ENCODE data around the gene OLIG1.

OLIG1 gene

GRCh38 chr21:33069994-33070743, at the start of gene OLIG1:
TSS of gene OLIG1 (plus strand) at chr21:33070141. CDS start at chr21:33070247, 106 bp downstream.
- DNase-seq (ENCODE audit: low spot score) = peak; percentile 82

DNA sequence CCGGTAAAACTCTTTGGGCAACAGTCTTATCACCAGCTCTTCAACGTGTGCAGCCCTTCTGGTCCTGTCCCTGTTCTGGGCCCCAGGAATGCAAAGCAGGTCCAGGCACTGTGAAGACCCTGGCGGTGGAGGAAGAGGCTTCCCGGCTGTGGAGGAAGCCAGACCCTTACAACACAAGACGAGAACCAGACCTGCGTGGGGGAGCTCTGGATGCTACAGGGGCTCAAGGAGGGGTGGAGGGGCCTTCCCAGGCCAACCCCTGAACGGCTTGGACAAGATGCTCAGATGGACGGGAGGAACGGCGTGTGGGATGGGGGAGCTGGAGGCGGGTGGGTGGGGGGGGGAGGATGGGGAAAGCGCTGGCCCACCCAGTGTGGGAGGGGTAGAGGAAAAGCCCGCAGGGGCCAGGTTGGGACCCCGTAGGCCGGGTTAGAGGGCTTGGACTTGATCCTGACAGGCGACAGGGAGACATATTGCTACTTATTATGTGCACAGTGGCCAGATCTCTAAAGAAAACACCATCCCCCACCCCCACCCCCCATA, 49.3 kb upstream of the OLIG1 start:
- DNase-seq (ENCODE audit: low spot score) = no peak

GRCh38 chr21:33021150-33021549, 48.8 kb upstream of the OLIG1 start:
- no peak for DNase-seq (ENCODE audit: low spot score)

- DNase-seq (ENCODE audit: low spot score) = no peak
These were observed 48.3 kb upstream of the OLIG1 start for GRCh38 chr21:33021667-33022066.

GRCh38 chr21:33022489-33022827, 47.5 kb upstream of the OLIG1 start:
- no peak for DNase-seq (ENCODE audit: low spot score)

DNA sequence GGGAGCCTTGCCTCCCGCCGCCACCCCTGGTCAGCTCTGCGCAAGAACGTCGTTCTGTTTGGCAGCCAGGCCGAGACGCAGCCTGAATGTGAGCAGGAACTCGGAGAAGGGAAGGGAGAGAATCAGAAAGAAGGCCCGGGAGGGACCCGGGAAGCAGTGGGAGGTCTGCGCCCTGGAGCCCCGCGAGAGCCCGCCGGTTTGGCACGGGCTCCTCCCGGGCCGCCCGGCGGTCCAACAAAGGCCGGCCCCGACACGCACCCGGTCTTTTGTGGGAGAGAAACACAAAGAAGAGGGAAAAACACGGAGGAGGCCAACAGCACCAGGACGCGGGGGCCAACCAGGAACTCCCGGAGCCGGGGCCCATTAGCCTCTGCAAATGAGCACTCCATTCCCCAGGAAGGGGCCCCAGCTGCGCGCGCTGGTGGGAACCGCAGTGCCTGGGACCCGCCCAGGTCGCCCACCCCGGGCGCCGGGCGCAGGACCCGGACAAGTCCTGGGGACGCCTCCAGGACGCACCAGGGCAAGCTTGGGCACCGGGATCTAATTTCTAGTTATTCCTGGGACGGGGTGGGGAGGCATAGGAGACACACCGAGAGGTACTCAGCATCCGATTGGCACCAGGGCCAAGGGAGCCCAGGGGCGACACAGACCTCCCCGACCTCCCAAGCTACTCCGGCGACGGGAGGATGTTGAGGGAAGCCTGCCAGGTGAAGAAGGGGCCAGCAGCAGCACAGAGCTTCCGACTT, 46.9 kb upstream of the OLIG1 start:
- DNase-seq (ENCODE audit: low spot score) = no peak

GRCh38 chr21:33023574-33024200, 46.3 kb upstream of the OLIG1 start:
- peak; percentile 22 for DNase-seq (ENCODE audit: low spot score)

DNA sequence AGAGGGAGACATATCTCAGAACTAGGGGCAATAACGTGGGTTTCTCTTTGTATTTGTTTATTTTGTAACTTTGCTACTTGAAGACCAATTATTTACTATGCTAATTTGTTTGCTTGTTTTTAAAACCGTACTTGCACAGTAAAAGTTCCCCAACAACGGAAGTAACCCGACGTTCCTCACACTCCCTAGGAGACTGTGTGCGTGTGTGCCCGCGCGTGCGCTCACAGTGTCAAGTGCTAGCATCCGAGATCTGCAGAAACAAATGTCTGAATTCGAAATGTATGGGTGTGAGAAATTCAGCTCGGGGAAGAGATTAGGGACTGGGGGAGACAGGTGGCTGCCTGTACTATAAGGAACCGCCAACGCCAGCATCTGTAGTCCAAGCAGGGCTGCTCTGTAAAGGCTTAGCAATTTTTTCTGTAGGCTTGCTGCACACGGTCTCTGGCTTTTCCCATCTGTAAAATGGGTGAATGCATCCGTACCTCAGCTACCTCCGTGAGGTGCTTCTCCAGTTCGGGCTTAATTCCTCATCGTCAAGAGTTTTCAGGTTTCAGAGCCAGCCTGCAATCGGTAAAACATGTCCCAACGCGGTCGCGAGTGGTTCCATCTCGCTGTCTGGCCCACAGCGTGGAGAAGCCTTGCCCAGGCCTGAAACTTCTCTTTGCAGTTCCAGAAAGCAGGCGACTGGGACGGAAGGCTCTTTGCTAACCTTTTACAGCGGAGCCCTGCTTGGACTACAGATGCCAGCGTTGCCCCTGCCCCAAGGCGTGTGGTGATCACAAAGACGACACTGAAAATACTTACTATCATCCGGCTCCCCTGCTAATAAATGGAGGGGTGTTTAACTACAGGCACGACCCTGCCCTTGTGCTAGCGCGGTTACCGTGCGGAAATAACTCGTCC, 45.5 kb upstream of the OLIG1 start:
- no peak for DNase-seq (ENCODE audit: low spot score)

DNA sequence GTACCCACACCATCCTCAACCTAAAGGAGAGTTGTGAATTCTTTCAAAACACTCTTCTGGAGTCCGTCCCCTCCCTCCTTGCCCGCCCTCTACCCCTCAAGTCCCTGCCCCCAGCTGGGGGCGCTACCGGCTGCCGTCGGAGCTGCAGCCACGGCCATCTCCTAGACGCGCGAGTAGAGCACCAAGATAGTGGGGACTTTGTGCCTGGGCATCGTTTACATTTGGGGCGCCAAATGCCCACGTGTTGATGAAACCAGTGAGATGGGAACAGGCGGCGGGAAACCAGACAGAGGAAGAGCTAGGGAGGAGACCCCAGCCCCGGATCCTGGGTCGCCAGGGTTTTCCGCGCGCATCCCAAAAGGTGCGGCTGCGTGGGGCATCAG, 44.8 kb upstream of the OLIG1 start:
- DNase-seq (ENCODE audit: low spot score) = peak; percentile 84

DNA sequence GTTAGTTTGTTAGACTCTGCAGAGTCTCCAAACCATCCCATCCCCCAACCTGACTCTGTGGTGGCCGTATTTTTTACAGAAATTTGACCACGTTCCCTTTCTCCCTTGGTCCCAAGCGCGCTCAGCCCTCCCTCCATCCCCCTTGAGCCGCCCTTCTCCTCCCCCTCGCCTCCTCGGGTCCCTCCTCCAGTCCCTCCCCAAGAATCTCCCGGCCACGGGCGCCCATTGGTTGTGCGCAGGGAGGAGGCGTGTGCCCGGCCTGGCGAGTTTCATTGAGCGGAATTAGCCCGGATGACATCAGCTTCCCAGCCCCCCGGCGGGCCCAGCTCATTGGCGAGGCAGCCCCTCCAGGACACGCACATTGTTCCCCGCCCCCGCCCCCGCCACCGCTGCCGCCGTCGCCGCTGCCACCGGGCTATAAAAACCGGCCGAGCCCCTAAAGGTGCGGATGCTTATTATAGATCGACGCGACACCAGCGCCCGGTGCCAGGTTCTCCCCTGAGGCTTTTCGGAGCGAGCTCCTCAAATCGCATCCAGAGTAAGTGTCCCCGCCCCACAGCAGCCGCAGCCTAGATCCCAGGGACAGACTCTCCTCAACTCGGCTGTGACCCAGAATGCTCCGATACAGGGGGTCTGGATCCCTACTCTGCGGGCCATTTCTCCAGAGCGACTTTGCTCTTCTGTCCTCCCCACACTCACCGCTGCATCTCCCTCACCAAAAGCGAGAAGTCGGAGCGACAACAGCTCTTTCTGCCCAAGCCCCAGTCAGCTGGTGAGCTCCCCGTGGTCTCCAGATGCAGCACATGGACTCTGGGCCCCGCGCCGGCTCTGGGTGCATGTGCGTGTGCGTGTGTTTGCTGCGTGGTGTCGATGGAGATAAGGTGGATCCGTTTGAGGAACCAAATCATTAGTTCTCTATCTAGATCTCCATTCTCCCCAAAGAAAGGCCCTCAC, 44.2 kb upstream of the OLIG1 start, which contains the start of gene OLIG2:
OLIG2 (plus strand) TSS at position 447 of the 954 bp plus-strand sequence. CDS start 928 bp downstream, outside the sequence.
- peak; percentile 97 for DNase-seq (ENCODE audit: low spot score)

- no peak for DNase-seq (ENCODE audit: low spot score)
These were observed 43.5 kb upstream of the OLIG1 start for GRCh38 chr21:33026443-33026858.

GRCh38 chr21:33026878-33027400, 43.0 kb upstream of the OLIG1 start:
- DNase-seq (ENCODE audit: low spot score) = no peak

GRCh38 chr21:33027401-33028286, 42.3 kb upstream of the OLIG1 start:
- DNase-seq (ENCODE audit: low spot score) = no peak

DNA sequence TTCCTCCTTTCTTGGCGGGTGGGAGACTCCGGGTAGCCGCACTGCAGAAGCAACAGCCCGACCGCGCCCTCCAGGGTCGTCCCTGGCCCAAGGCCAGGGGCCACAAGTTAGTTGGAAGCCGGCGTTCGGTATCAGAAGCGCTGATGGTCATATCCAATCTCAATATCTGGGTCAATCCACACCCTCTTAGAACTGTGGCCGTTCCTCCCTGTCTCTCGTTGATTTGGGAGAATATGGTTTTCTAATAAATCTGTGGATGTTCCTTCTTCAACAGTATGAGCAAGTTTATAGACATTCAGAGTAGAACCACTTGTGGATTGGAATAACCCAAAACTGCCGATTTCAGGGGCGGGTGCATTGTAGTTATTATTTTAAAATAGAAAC, 41.7 kb upstream of the OLIG1 start:
- DNase-seq (ENCODE audit: low spot score) = no peak

- peak; percentile 29 for DNase-seq (ENCODE audit: low spot score)
These were observed 41.1 kb upstream of the OLIG1 start for GRCh38 chr21:33028773-33029384.

- DNase-seq (ENCODE audit: low spot score) = no peak
These were observed 40.5 kb upstream of the OLIG1 start for GRCh38 chr21:33029385-33029921.

DNA sequence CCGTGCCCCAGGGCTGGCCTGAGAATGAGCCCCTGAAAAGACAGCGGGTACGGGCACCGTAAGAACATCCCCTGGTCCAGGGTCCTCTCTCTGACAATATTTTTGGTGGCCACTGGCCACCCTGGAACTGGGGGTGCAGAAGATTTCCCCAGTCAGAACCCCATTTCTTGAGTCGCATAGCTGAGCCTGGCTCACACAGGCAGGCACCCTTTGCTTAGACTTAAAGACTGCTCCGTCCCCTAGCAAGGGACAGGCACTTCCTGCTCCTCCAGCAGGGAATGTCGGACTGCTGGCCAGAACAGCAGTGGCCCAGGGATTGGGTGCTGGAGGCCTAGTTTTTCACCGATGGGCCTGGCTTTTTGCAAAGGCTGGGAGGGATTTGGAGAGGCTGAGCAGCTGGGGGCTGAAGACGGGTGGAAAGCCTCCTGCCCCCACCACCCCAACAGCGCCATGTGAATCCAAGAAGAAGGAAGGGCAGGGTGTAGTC, 39.9 kb upstream of the OLIG1 start:
- peak; percentile 26 for DNase-seq (ENCODE audit: low spot score)

GRCh38 chr21:33030633-33031032, 39.3 kb upstream of the OLIG1 start:
- no peak for DNase-seq (ENCODE audit: low spot score)

Measured in pons (tissue), 1 donor.